ENCODE data around the gene PTGER4.

PTGER4 gene

GRCh38 chr5:40678026-40678425 lies 1.7 kb upstream of the PTGER4 start:
- Mint-ChIP-seq H3K9me3 (no peaks in the 10 kb centered on the region), H3K4me1 (ENCODE audit: low read depth) (peaks cover 53% of the 10 kb centered on the region), H3K36me3 (ENCODE audit: low read depth) (peaks cover 43% of the 10 kb centered on the region), H3K27me3 (no peaks in the 10 kb centered on the region), H3K27ac (peak overlapping the region; percentile 93), H3K4me3 (peak overlapping the region; percentile 50)
- intact Hi-C loops (cut with micrococcal nuclease) = no loop called here

DNA sequence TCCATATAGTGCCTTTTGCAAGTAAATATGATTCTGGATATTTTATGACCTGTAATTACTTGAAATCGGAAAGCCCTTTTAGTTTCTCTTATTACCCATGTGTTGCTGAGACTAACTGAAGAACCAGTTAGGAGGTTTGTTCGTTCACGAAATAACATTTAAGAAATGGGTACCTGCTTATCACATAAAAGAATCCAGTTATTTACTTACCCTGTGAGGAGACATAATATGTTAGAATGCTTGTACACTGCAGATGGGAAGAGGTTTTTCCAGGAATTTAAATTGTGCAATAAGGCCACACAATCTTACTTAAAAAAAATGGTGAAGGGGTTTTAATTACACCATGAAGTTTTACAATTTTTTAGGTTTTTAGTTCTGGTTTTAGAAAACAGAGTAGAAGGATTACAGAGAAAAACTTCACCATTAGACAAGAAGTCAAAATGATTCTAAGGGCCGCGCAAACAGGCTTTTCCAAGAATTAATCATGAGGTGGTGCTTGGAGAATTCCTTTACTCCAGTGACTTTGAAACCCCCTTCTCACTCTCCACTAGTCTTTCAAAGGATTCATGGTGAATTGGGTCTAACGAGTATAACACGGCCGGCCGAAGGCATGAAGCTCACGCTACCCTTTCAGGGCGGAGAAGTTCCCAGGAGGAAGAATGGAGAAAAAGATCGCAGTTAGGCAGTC lies 1.1 kb upstream of the PTGER4 start:
- H3K4me3 Mint-ChIP-seq = peak overlapping the region; percentile 98
- H3K27me3 Mint-ChIP-seq = no peaks in the 10 kb centered on the region
- H3K4me1 Mint-ChIP-seq (ENCODE audit: low read depth) = peaks cover 51% of the 10 kb centered on the region
- peak overlapping the region; percentile 93 for H3K27ac Mint-ChIP-seq
- H3K9me3 Mint-ChIP-seq = no peaks in the 10 kb centered on the region
- H3K36me3 Mint-ChIP-seq (ENCODE audit: low read depth) = peaks cover 49% of the 10 kb centered on the region
- intact Hi-C loops (cut with micrococcal nuclease) = no loop called here

DNA sequence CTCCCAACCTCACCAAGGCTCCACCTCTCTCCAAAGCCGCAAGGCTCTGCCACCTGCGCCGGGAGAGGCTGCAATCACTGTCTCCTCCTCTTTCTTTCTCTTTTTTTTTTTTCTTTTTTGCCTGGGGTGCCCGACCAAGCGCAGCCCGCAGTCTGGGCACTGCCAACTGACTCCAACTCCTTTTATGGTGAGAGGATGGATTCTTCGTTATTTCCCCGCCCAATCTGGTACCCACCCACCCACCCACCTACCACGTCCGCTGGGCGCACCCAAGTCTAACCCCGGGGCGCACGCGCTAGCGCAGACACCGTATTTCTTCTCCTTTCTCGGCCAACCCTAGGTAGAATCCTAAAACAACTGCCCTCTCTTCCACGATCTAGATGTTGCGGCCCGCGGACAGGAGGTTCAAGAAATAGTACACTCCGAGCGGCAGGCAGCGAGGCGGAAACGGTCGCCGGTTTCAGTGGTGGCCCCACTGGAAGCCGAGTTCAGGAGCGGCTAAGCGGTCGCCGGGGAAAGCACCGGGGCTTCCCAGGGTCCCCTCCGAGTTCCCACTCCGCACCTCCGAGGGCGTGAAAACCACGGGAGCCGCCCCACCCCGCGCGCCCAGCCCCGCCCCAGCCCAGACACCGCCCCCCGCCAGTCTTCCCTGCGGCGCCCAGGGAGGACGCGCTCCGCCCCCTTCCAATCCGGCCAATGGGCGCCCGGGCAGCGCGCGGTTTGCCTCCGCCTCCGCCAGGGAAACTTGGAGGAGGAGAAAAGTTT lies 385 bp upstream of the PTGER4 start:
- H3K36me3 Mint-ChIP-seq (ENCODE audit: low read depth) = peaks cover 50% of the 10 kb centered on the region
- peaks cover 47% of the 10 kb centered on the region for H3K4me1 Mint-ChIP-seq (ENCODE audit: low read depth)

DNA sequence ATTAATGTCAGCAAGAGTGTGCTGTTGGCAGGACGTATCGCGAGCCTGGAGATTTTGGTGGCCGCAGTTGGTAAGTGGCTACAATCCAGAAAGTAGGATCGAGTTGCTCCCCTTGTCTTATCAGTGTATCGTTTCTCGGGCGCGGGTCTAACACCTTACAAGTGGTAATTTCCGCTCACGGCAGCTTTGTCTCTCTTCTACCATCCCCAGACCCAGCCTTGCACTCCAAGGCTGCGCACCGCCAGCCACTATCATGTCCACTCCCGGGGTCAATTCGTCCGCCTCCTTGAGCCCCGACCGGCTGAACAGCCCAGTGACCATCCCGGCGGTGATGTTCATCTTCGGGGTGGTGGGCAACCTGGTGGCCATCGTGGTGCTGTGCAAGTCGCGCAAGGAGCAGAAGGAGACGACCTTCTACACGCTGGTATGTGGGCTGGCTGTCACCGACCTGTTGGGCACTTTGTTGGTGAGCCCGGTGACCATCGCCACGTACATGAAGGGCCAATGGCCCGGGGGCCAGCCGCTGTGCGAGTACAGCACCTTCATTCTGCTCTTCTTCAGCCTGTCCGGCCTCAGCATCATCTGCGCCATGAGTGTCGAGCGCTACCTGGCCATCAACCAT lies 1.1 kb downstream of the PTGER4 start:
- Mint-ChIP-seq H3K9me3 (no peaks in the 10 kb centered on the region), H3K4me3 (peak overlapping the region; percentile 98), H3K27me3 (no peaks in the 10 kb centered on the region), H3K27ac (peak overlapping the region; percentile 93), H3K4me1 (ENCODE audit: low read depth) (peaks cover 49% of the 10 kb centered on the region), H3K36me3 (ENCODE audit: low read depth) (peaks cover 54% of the 10 kb centered on the region)
- intact Hi-C loops (cut with micrococcal nuclease) = loop anchor here (2.0 to 5.0 kb wide), 2 partner anchors 196 to 324 kb away; no protein-coding TSS in a partner anchor

More for the DNA sequence above, 385 bp upstream of the PTGER4 start:
- peak overlapping the region; percentile 98 for H3K4me3 Mint-ChIP-seq
- no peaks in the 10 kb centered on the region for H3K27me3 Mint-ChIP-seq
- intact Hi-C loops (cut with micrococcal nuclease) = no loop called here
- peak overlapping the region; percentile 93 for H3K27ac Mint-ChIP-seq
- H3K9me3 Mint-ChIP-seq = no peaks in the 10 kb centered on the region

DNA sequence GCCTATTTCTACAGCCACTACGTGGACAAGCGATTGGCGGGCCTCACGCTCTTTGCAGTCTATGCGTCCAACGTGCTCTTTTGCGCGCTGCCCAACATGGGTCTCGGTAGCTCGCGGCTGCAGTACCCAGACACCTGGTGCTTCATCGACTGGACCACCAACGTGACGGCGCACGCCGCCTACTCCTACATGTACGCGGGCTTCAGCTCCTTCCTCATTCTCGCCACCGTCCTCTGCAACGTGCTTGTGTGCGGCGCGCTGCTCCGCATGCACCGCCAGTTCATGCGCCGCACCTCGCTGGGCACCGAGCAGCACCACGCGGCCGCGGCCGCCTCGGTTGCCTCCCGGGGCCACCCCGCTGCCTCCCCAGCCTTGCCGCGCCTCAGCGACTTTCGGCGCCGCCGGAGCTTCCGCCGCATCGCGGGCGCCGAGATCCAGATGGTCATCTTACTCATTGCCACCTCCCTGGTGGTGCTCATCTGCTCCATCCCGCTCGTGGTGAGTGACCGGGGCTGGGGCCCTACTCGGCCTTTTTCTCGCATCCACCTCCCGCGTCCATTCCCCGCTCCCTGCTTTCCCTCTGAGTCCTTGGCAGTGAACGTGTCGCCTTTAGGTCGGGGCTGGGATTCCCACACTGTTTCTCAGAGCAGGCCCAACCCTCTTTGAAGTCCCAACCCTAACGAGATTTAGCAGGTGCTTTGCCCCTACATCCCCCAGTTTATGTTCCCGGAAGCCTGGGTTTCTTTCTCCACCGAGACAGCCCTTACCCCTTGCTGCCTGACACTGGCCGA lies 1.8 kb downstream of the PTGER4 start:
- Mint-ChIP-seq H3K27ac (peak overlapping the region; percentile 93), H3K4me1 (ENCODE audit: low read depth) (peaks cover 50% of the 10 kb centered on the region), H3K9me3 (no peaks in the 10 kb centered on the region), H3K4me3 (peak overlapping the region; percentile 98), H3K27me3 (no peaks in the 10 kb centered on the region), H3K36me3 (ENCODE audit: low read depth) (peaks cover 60% of the 10 kb centered on the region)
- intact Hi-C loops (cut with micrococcal nuclease) = loop anchor here (2.0 to 5.0 kb wide), 2 partner anchors 197 to 324 kb away; no protein-coding TSS in a partner anchor

DNA sequence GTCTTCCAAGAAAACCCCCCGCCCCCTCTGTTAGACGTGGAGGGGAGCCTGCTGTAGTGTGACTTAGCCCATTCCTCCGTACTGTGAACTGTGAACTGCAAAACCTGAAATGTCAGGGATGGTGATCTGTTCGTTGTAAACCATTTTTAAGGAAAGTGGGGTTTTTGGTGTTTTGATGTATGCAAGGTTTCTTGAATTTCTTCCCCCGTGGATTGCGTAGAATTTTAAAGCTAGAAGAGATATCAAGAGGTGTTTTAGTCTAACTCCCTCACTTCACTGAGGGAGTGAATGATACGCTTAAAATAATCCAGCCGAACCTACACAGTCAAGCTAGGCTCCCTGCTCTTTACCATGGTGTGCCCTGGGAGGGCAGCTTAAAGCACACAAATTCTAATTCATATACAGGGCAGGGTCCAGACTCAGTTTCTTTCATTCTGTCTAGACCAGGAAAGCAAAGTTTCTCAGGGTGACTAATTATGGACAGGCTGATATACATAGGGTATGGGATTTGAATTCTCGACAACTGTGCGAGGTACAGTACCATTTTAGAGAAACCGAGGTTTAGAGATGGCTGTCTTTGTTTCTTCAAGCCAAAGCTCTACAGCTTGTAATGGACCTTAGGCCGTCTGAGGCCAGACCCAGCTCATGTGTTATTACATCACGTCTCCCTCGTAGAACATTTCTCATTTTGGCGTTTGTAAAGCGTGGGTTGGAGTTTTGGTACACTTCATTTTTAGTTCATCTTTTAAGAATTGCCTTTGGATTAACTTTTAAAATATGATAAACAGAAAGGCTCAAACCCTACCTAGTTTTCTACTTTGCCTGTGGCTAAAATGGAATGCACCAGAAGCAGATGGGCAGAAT lies 2.7 kb downstream of the PTGER4 start:
- intact Hi-C loops (cut with micrococcal nuclease) = loop anchor here (5.0 kb wide), 1 partner anchor 325 kb away; no protein-coding TSS in a partner anchor
- no peaks in the 10 kb centered on the region for H3K9me3 Mint-ChIP-seq
- no peaks in the 10 kb centered on the region for H3K27me3 Mint-ChIP-seq
- H3K36me3 Mint-ChIP-seq (ENCODE audit: low read depth) = peaks cover 67% of the 10 kb centered on the region
- H3K4me1 Mint-ChIP-seq (ENCODE audit: low read depth) = peaks cover 45% of the 10 kb centered on the region
- H3K27ac Mint-ChIP-seq = peak overlapping the region; percentile 93
- H3K4me3 Mint-ChIP-seq = peak overlapping the region; percentile 98

GRCh38 chr5:40683305-40683704 lies 3.6 kb downstream of the PTGER4 start:
- H3K4me3 Mint-ChIP-seq = peak overlapping the region; percentile 98
- no peaks in the 10 kb centered on the region for H3K9me3 Mint-ChIP-seq
- H3K4me1 Mint-ChIP-seq (ENCODE audit: low read depth) = peaks cover 52% of the 10 kb centered on the region
- H3K27me3 Mint-ChIP-seq = no peaks in the 10 kb centered on the region
- peaks cover 76% of the 10 kb centered on the region for H3K36me3 Mint-ChIP-seq (ENCODE audit: low read depth)
- intact Hi-C loops (cut with micrococcal nuclease) = loop anchor here (5.0 kb wide), 1 partner anchor 326 kb away; no protein-coding TSS in a partner anchor
- peak overlapping the region; percentile 93 for H3K27ac Mint-ChIP-seq

- no peaks in the 10 kb centered on the region for H3K9me3 Mint-ChIP-seq
- H3K4me1 Mint-ChIP-seq (ENCODE audit: low read depth) = peaks cover 60% of the 10 kb centered on the region
Observed at GRCh38 chr5:40685193-40685592, 5.5 kb downstream of the PTGER4 start.

DNA sequence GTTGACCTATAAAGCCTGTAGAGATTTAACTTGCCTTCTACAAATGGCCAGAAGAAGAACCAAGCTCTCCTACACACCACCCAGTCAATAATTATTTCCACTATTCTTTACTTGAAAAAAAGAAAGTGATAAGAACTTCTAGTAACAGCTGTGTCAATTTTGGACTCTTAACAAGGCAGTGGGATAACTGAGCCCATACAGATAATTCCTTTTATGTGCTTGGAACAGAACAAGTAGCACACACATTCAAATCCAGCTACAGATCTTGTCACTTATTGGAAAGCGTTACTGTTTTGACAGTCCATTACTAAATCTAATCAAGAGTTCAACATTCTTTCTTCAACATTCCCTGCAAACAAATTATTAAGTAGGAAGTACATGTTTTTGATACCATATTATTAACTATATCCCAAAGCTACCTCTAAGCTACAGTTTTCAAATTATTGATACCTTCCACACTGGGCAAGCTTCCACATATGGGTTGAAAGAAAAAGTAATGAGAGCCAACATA lies 6.3 kb downstream of the PTGER4 start:
- no peak overlapping the region for H3K4me3 Mint-ChIP-seq
- intact Hi-C loops (cut with micrococcal nuclease) = loop anchor here (5.0 kb wide), 1 partner anchor 184 kb away; no protein-coding TSS in a partner anchor
- peaks cover 73% of the 10 kb centered on the region for H3K36me3 Mint-ChIP-seq (ENCODE audit: low read depth)
- no peaks in the 10 kb centered on the region for H3K27me3 Mint-ChIP-seq
- H3K9me3 Mint-ChIP-seq = no peaks in the 10 kb centered on the region
- peak overlapping the region; percentile 17 for H3K27ac Mint-ChIP-seq
- peaks cover 56% of the 10 kb centered on the region for H3K4me1 Mint-ChIP-seq (ENCODE audit: low read depth)

More at GRCh38 chr5:40685193-40685592, 5.5 kb downstream of the PTGER4 start:
- peak overlapping the region; percentile 9 for H3K4me3 Mint-ChIP-seq
- no peak overlapping the region for H3K27ac Mint-ChIP-seq
- H3K36me3 Mint-ChIP-seq (ENCODE audit: low read depth) = peaks cover 73% of the 10 kb centered on the region
- no peaks in the 10 kb centered on the region for H3K27me3 Mint-ChIP-seq
- intact Hi-C loops (cut with micrococcal nuclease) = loop anchor here (5.0 kb wide), 1 partner anchor 183 kb away; no protein-coding TSS in a partner anchor

GRCh38 chr5:40687321-40687720 lies 7.6 kb downstream of the PTGER4 start:
- Mint-ChIP-seq H3K36me3 (ENCODE audit: low read depth) (peaks cover 73% of the 10 kb centered on the region), H3K9me3 (no peaks in the 10 kb centered on the region), H3K4me3 (no peak overlapping the region), H3K27ac (peak overlapping the region; percentile 41), H3K27me3 (no peaks in the 10 kb centered on the region), H3K4me1 (ENCODE audit: low read depth) (peaks cover 49% of the 10 kb centered on the region)
- intact Hi-C loops (cut with micrococcal nuclease) = loop anchor here (5.0 kb wide), 1 partner anchor 185 kb away; no protein-coding TSS in a partner anchor

DNA sequence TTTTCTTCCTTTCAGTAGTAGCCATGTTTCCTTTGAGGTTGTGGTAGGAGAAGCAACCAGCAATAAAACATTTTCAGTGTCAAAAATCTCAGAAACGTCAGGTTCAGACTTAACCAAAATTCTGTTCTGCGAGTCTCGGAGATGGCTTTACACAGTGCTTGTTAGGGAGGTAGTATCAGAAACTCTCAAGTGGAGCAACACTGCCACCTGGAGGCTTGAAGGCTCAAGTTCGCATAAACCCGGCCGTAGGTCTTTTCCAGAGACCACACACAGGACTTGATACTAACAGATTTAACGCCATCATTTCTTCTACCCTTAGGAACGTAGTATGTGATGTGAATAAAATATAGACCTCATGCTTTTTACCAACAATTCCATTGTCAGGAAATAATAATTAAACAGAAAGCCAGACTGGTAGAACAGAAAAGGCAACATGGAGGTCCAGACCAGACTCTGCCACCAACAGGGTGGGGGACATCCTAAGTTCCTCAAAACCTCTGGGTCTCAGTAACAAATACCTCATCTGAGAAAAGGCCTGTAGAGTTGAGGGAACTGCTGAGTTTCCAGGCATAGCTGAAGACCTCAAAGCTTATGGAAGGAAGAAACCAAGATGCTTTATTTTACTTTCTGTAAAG lies 8.5 kb downstream of the PTGER4 start:
- no peaks in the 10 kb centered on the region for H3K27me3 Mint-ChIP-seq
- peak overlapping the region; percentile 41 for H3K27ac Mint-ChIP-seq
- peaks cover 47% of the 10 kb centered on the region for H3K4me1 Mint-ChIP-seq (ENCODE audit: low read depth)
- H3K4me3 Mint-ChIP-seq = peak overlapping the region; percentile 48
- intact Hi-C loops (cut with micrococcal nuclease) = loop anchor here (1.0 to 5.0 kb wide), 6 partner anchors 49 to 1107 kb away; no protein-coding TSS in a partner anchor
- no peaks in the 10 kb centered on the region for H3K9me3 Mint-ChIP-seq
- H3K36me3 Mint-ChIP-seq (ENCODE audit: low read depth) = peaks cover 69% of the 10 kb centered on the region

DNA sequence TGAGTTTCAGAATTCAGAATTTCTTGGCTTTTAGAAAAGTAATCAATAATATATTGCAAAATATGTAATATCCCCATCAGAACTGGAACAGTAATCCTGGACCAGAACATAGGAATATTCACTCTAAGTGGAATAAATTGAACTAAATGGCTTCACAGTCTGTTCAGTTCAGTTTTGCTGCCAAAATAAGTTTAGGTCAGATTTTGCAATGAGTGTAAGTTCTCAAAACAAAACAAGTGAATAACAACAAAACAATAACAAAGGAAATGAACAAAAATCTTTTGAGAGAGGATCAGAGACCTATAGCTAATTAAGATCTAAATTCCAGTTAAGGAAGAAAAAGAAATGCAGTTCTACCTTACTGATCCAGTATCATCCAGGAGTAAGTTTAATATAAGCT lies 9.3 kb downstream of the PTGER4 start:
- H3K27ac Mint-ChIP-seq = no peak overlapping the region
- intact Hi-C loops (cut with micrococcal nuclease) = loop anchor here (1.0 to 5.0 kb wide), 6 partner anchors 48 to 1108 kb away; no protein-coding TSS in a partner anchor
- H3K4me1 Mint-ChIP-seq (ENCODE audit: low read depth) = peaks cover 42% of the 10 kb centered on the region
- H3K4me3 Mint-ChIP-seq = no peak overlapping the region
- H3K9me3 Mint-ChIP-seq = no peaks in the 10 kb centered on the region
- no peaks in the 10 kb centered on the region for H3K27me3 Mint-ChIP-seq
- peaks cover 66% of the 10 kb centered on the region for H3K36me3 Mint-ChIP-seq (ENCODE audit: low read depth)
